Peyer's patch (tissue), 4 donors: ENCODE data around the gene KIAA0040. TPM values are rescaled to one million over a fixed set of nuclear protein-coding genes. Genes with fewer than 3 reads are reported as not detected.

Experiments
- DNase-seq, 3 donors: peaks; one replicate each; pipeline ENCODE4 v3.0.0-alpha.2; 2017 to 2019
- H3K27ac ChIP-seq, 4 donors: fragments of 200-600 bp; sonication (generic); one replicate each; pipeline ENCODE4 v1.5.1; 2016 to 2019
- H3K27me3 ChIP-seq, 2 donors: fragments of 200-600 bp; sonication (generic); one replicate each; pipeline ENCODE4 v1.5.1; 2019
- H3K36me3 ChIP-seq, 3 donors: fragments of 200-600 bp; sonication (generic); one replicate each; pipeline ENCODE4 v1.5.1; 2016 to 2019
- H3K4me1 ChIP-seq, 4 donors: fragments of 200-600 bp; sonication (generic); one replicate each; pipeline ENCODE4 v1.5.1; 2016 to 2019
- H3K4me3 ChIP-seq, 4 donors: fragments of 200-600 bp; sonication (generic); 1 replicate in 3 of 4; 2 replicates in 1 of 4; pipeline ENCODE4 v1.5.1; 2016 to 2019; ENCODE audit warnings: mild to moderate bottlenecking in 1 of 4
- H3K9me3 ChIP-seq, 4 donors: fragments of 200-600 bp; sonication (generic); one replicate each; pipeline ENCODE4 v1.5.1; 2016 to 2019; ENCODE audit warnings: mild to moderate bottlenecking in 1 of 4
- CTCF ChIP-seq, 6 experiments: fragments of 450-650 bp in 4 of 6; fragments of 200-600 bp in 2 of 6; sonication (generic) in 1 of 6; IDR thresholded peaks; one replicate each; pipeline ENCODE4 v1.5.1; 2017 to 2019; ENCODE audit warnings: antibody characterized with exemption in 6 of 6, mild to moderate bottlenecking in 3 of 6, moderate library complexity in 1 of 6
- POLR2A ChIP-seq, 2 donors: fragments of 450-650 bp; IDR thresholded peaks; one replicate each; pipeline ENCODE4 v1.5.1; 2017; ENCODE audit warnings: antibody characterized with exemption in 2 of 2, mild to moderate bottlenecking in 2 of 2, moderate library complexity in 2 of 2
- total RNA-seq, 4 donors: library from RNA; depleted of rRNA; stranded (reverse); fragments of >200 nt; gene quantifications; one replicate each; pipeline ENCODE4 v1.1.0, GENCODE V29; 2016

KIAA0040 gene
- total RNA-seq, 4 donors from 2014 or later: 9.7 to 52.8 (median 10.3) TPM

- Histone ChIP-seq H3K27me3 (no peaks in the 10 kb centered on the region), H3K36me3 (no peaks in the 10 kb centered on the region), H3K4me3 (no peak overlapping the region), H3K4me1 (peaks cover 0 to 6% (median 3%) of the 10 kb centered on the region in 4 donors), H3K27ac (no peak overlapping the region), H3K9me3 (no peaks in the 10 kb centered on the region)
- TF ChIP-seq CTCF (IDR thresholded peaks at IDR 0.05) (no peak), POLR2A (IDR thresholded peaks at IDR 0.05) (no peak)
- no peak for DNase-seq
Observed at GRCh38 chr1:175126347-175126746, 66.2 kb downstream of the KIAA0040 start.

DNA sequence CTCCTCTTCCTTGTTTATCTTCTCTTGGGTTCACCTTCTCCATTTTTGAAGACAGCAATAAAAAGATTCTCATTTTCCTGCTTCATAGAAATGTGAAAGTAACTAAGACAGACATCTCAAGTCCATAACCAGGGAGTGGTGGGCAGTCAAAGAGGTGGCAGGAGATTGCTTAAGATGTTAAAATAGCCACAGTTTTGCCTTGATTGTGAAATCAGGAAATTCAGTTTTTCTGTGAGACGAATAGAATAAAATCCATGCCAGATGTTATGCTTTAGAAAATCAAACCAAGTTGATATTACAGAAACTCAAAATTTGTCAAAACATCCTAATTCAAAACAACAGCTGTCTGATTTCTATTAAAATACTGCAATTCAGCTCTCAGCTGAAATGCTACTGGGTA is 67.7 kb downstream of the KIAA0040 start:
- H3K4me3 ChIP-seq: no peak overlapping the region
- no peaks in the 10 kb centered on the region for H3K9me3 ChIP-seq
- peak overlapping the region in 1 of 4 donors; percentile 22 for H3K27ac ChIP-seq
- no peaks in the 10 kb centered on the region for H3K27me3 ChIP-seq
- H3K4me1 ChIP-seq: peaks cover 0 to 6% (median 3%) of the 10 kb centered on the region in 4 donors
- no peak for TF ChIP-seq POLR2A (IDR thresholded peaks at IDR 0.05)
- TF ChIP-seq CTCF (IDR thresholded peaks at IDR 0.05): no peak
- H3K36me3 ChIP-seq: no peaks in the 10 kb centered on the region
- DNase-seq: no peak

- Histone ChIP-seq H3K27me3 (no peaks in the 10 kb centered on the region), H3K4me3 (no peak overlapping the region), H3K36me3 (no peaks in the 10 kb centered on the region), H3K27ac (no peak overlapping the region), H3K9me3 (no peaks in the 10 kb centered on the region), H3K4me1 (no peaks in the 10 kb centered on the region)
- DNase-seq: no peak
- TF ChIP-seq CTCF (IDR thresholded peaks at IDR 0.05) (no peak), POLR2A (IDR thresholded peaks at IDR 0.05) (no peak)
Observed at GRCh38 chr1:175120511-175120910, 72.1 kb downstream of the KIAA0040 start.

DNA sequence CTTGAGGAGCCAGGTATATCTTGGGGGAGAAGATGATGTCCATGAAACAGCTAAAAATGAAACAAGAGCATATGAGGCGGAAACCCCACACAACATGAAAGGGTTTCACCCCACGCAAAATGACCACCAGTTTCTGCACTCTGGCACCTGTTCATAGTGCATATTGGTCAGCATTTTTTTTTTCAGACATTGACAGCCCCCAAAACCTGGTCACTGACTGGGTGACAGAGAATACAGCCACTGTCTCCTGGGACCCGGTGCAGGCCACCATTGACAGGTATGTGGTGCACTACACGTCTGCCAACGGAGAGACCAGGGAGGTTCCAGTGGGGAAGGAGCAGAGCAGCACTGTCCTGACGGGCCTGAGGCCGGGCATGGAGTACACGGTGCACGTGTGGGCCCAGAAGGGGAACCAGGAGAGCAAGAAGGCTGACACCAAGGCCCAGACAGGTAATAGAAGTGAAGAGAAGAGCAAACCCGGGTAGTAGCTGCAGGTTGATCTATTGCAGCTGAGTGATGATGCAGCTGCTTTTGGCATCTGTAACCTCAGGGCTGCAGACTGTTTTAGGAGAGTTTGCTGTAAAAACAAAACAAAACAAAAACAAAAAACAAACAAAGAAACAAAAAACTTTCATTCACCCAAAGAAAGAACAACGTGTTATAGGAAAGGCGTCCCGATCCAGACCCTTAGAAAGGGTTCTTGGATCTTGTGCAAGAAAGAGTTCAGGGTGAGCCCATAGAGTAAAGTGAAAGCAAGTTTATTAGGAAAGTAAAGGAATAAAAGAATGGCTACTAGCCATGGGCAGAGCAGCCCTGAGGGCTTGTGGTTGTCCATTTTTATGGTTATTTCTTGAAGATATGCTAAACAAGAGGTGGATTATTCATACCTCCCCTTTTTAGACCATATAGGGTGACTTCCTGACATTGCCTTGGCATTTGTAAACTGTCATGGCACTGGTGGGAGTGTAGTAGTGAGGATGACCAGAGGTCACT is 73.9 kb downstream of the KIAA0040 start:
- TF ChIP-seq POLR2A (IDR thresholded peaks at IDR 0.05): no peak
- H3K27ac ChIP-seq: no peak overlapping the region
- H3K27me3 ChIP-seq: no peaks in the 10 kb centered on the region
- no peak overlapping the region for H3K4me3 ChIP-seq
- H3K9me3 ChIP-seq: peaks cover 0 to 4% (median 0%) of the 10 kb centered on the region in 4 donors
- no peaks in the 10 kb centered on the region for H3K36me3 ChIP-seq
- no peaks in the 10 kb centered on the region for H3K4me1 ChIP-seq
- DNase-seq: no peak

- Histone ChIP-seq H3K27me3 (no peaks in the 10 kb centered on the region), H3K36me3 (no peaks in the 10 kb centered on the region), H3K4me3 (no peak overlapping the region), H3K9me3 (peaks cover 0 to 4% (median 0%) of the 10 kb centered on the region in 4 donors), H3K27ac (no peak overlapping the region), H3K4me1 (no peaks in the 10 kb centered on the region)
- no peak for DNase-seq
- TF ChIP-seq CTCF (IDR thresholded peaks at IDR 0.05): no peak
- no peak for TF ChIP-seq POLR2A (IDR thresholded peaks at IDR 0.05)
Observed at GRCh38 chr1:175116903-175117302, 75.7 kb downstream of the KIAA0040 start.

DNA sequence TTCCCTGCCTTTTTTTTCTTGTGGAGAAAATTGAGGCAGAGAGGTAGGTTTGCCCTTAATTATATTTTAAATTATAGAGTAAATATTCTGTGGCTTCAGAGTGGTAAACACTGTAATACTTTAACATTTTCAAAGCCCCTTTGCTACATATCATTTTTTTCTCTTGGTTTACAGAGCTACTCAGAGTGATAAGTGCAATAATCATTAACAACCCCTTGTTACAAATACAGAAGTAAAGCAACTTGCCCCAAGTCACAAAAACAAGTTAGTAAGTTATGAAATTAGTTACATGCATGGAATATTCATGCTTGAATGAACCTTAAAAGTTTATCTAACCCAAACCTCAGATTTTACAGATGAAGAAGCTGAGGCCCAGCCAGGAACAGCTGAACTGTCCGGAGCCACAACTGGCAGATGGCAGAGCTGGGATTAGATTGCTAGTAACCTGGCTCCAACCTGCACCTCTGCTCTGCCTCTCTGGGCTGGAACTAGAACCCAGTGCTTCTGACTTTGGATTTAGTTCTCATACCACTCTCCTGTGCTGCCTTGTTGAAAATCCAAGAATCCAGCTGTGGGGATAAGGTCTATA is 76.3 kb downstream of the KIAA0040 start:
- no peaks in the 10 kb centered on the region for H3K27me3 ChIP-seq
- TF ChIP-seq CTCF (IDR thresholded peaks at IDR 0.05) (no peak), POLR2A (IDR thresholded peaks at IDR 0.05) (no peak)
- H3K4me1 ChIP-seq: no peaks in the 10 kb centered on the region
- H3K36me3 ChIP-seq: no peaks in the 10 kb centered on the region
- DNase-seq: no peak
- no peak overlapping the region for H3K27ac ChIP-seq
- H3K4me3 ChIP-seq: no peak overlapping the region
- peaks cover 0 to 4% (median 0%) of the 10 kb centered on the region in 4 donors for H3K9me3 ChIP-seq
